ENCODE measurements around the gene CPT1C.
A peak's percentile ranks its signal among the peaks of the same experiment; 100 is the strongest.

Gene CPT1C

DNA sequence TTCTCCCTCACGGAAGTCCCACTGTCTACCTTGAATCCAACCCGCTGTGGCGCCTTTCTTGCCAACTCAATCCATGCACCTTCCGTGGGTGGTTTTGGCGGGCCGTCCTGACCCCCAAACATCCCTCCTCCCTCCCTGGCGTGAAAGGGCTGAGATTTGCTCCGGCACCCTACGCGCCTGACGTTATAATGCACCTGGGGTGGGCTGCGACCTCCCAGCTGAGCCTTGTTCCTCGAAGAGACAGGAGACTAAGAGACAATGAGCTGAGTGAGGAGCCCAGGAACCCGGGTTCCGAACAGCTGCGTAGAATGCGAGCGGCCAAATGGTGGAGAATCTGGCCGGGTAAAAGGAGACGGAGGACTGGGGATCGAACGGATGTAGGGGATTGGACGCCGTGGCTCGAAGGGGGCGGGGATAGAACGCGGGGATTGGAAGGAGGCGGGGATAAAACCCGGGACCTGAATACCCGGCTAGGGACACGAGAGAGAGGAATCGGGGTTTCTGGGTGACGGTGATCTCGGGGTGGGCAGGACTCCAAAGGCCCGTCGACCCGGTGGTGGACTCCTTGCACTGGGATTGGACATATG is at the start of gene CPT1C:
Gene CPT1C (plus strand): TSS at position 461 of the 587 bp plus-strand sequence. CDS start 1,137 bp downstream, outside the sequence.
- no peak for DNase-seq

DNA sequence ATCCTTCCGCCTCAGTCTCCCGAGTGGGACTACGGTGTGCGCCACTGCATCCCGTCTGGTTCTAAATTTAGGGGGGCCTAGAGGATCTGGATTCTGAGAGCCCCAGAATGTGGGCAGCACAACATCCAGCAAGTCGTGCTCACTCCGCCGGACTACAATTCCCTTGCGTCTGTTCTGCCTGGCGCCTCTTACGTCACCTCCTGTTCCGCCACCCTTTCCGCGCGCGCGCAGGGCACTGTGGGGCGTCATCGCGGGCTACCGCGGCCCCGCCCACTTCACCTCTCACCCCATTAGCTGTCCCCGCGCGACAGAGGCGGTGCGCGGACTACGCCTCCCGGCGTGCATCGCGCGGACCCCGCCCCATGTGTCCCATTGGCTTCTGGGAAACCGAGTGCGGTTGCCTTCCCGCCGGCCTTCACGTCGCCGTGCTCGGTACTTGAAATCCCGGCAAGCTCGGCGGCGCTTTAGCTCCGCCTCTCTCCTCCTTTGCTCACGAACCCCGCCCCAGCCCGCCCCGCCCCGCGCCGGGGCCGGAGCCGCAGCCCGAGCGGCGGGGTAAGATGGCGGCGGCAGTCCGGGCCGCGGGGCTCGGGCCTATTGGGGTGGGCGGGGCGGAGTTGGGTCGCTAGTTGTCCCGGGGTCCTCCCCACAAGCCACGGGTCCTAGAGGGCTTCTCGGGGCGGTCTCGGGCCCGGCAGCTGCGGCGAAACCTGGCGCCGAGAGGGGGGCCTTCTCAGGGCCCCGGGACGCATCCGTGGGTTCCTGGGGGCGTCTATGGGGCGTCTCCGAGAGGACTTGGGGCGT is 49.0 kb upstream of the CPT1C start, which contains the start of gene SCAF1:
Gene SCAF1 (plus strand): TSS at position 522 of the 804 bp plus-strand sequence. CDS start 2,818 bp downstream, outside the sequence.
- peak; percentile 99 for DNase-seq

DNA sequence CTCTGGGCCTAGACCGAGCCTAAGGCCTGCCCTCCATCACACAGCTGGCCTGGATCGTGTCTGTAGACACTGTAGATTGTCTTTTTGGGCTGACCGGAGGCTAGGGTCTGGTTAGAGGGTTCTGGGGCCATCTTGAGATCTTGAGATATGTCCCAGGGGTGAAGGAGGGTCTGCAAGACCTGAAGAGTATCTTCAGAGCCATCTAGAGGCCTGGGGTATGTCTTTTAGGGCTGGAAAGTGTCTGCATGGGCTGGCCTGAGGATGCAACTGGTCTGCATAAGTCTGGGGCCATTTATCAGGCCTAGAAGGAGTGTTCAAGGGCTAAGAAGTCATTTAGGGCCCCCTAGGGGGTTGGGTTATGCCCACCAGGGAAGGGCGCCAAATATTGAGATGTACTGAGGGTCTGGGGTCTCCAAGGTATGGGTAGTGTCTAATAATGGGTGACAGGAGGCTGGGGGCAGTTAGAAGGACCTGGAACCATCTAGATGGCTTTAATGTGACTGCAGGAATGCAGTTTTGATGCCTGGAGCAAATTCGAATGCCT is 48.4 kb upstream of the CPT1C start:
- DNase-seq, result no peak

DNA sequence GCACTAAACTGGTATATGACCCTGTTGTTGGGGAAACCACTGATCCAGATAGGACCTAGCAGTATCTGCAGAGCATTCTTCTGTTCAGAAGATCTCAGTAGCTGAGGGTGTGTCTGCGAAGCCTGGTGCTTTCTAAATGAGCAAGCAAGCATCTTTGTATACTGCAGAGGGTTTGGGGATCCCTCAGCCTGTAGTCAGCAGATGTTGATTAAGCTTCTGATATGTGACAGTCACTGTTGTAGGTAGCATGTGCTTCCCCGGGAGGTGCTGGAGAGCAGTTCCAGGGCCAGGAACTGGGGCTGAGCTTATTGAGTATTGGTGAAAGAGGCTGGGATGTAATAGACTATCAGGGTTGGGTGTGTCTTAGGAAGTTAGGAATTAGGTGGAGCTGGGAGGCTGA is 47.5 kb upstream of the CPT1C start:
- DNase-seq, result no peak

DNA sequence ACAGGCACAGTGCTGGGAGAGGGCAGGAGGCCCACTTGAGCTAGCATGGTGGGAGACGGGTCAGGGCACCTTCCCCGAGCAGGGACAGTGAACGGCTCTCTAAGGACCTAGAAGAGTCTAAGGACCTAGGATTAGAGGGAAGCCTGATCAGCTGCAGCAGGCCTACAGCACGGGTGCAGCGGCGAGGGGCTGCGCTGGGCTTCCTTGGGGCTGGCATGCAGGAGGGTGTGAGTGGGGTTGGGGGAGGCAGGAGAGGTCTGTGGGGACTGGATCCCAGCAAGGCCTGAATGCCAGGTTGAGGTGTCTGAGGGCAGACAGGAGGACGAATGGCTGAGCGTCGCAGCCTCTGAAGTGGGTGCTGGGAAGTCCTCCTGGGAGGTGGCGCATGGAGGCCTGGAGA is 45.3 kb upstream of the CPT1C start:
- DNase-seq, result no peak

DNA sequence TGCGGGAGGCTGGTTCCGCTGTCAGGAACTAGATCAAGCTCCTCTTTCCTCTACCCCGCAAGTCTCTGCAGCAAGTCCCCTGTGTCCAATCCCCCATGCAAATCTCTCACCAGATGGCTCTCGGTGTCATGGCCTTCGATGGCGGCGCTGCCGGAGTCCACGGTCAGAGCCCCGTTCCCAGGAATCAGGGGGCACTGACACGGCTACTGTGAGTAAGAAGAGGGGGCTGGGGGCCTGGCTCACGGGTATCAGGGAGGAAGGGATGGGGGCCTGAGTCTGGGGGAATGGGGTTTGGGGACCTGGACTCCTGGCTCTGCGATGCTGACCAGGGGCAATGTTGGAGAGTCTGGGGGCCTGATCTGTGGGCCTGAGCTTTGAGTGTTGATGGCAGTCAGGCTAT is 44.9 kb upstream of the CPT1C start:
- no peak for DNase-seq

DNA sequence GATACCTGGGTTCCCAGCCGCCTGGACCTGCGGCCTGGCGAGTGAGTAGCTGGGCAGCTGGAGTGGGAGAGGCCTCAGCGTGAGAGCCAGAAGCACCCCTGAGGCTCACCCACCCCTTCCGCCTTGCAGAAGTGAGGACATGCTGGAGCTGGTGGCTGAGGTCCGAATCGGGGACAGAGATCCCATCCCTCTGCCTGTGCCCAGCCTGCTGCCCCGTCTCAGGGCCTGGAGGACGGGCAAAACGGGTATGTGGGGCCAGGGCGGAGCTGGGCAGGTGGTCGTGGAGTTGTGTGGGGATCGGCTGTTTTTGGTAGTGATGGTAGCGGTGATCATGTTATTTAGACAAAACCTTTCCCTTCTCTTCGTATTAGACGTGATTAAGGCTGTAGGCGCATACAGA is 44.3 kb upstream of the CPT1C start:
- DNase-seq, result no peak

DNA sequence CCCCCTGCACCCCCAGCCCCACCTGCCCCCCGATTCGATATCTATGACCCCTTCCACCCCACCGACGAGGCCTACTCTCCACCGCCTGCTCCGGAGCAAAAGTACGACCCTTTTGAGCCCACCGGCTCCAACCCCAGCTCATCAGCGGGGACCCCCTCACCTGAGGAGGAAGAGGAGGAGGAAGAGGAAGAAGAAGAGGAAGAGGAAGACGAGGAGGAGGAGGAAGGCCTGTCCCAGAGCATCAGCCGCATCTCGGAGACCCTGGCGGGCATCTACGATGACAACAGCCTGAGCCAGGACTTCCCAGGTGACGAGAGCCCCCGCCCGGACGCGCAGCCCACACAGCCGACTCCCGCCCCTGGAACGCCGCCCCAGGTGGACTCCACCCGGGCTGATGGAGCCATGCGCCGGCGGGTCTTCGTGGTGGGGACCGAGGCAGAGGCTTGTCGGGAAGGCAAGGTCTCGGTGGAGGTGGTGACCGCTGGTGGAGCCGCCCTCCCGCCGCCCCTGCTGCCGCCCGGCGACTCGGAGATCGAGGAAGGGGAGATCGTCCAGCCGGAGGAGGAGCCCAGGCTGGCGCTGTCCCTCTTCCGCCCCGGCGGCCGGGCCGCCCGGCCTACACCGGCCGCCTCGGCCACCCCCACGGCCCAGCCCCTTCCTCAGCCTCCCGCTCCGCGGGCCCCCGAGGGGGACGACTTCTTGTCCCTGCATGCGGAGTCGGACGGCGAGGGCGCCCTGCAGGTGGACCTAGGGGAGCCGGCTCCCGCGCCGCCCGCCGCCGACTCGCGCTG is 39.7 kb upstream of the CPT1C start:
- DNase-seq, result no peak

DNA sequence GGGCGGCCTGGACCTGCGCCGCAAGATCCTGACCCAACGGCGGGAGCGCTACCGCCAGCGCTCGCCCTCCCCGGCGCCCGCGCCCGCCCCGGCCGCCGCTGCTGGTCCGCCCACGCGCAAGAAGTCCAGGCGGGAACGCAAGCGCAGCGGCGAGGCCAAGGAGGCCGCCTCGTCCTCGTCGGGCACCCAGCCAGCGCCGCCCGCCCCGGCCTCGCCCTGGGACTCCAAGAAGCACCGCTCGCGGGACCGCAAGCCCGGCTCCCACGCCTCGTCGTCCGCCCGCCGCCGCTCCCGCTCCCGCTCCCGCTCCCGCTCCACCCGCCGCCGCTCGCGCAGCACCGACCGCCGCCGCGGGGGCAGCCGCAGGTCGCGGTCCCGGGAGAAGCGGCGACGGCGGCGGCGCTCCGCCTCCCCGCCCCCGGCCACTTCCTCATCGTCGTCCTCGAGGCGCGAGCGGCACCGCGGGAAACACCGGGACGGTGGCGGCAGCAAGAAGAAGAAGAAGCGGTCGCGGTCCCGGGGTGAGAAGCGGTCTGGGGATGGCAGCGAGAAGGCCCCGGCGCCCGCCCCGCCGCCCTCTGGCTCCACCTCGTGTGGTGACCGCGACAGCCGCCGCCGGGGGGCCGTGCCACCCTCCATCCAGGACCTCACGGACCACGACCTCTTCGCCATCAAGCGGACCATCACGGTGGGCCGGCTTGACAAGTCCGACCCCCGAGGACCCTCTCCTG is 38.9 kb upstream of the CPT1C start:
- no peak for DNase-seq

DNA sequence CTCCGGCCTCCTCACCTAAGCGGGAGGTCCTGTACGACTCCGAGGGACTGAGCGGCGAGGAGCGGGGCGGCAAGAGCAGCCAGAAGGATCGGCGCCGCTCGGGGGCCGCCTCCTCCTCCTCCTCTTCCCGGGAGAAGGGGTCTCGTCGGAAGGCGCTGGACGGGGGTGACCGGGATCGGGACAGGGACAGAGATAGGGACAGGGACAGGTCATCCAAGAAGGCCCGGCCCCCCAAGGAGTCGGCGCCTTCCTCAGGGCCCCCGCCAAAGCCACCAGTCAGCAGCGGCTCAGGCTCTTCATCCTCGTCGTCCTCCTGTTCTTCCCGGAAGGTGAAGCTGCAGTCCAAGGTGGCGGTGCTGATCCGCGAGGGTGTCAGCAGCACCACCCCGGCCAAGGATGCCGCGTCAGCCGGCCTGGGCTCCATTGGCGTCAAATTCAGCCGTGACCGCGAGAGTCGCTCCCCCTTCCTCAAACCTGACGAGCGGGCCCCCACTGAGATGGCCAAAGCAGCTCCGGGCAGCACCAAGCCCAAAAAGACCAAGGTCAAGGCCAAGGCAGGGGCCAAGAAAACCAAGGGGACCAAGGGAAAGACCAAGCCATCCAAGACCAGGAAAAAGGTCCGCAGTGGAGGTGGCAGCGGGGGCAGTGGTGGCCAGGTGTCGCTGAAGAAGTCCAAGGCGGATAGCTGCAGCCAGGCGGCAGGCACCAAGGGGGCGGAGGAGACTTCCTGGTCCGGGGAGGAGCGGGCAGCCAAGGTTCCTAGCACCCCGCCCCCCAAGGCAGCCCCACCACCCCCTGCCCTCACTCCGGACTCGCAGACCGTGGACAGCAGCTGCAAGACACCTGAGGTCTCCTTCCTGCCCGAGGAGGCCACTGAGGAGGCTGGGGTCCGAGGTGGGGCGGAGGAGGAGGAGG is 38.1 kb upstream of the CPT1C start:
- DNase-seq, result no peak

DNA sequence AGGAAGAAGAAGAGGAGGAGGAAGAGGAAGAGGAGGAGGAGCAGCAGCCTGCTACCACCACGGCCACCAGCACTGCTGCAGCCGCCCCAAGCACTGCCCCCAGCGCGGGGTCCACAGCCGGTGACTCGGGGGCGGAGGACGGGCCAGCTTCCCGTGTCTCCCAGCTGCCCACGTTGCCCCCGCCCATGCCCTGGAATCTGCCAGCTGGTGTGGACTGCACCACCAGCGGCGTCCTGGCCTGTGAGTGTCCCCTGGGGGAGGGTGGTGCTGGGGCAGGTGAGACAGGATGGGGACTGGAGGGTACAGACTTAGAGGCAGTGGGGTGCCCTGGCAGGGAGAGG is 37.5 kb upstream of the CPT1C start:
- DNase-seq, result no peak

DNA sequence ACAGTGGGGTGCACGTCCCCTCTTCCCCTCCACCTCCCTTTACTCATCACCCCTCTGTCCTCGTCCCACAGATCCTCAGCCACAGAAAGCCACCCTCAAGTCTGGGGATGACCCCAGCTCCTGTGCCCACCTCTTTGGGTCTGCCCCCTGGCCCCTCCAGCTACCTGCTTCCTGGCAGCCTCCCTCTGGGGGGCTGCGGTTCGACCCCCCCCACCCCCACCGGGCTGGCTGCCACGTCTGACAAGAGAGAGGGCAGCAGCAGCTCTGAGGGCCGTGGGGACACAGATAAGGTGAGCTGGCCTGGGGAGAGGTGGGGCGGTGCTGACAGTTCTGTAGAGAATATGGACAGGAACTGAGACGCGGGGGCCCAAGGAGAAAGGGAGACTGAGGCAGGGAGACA is 36.3 kb upstream of the CPT1C start:
- DNase-seq, result no peak

DNA sequence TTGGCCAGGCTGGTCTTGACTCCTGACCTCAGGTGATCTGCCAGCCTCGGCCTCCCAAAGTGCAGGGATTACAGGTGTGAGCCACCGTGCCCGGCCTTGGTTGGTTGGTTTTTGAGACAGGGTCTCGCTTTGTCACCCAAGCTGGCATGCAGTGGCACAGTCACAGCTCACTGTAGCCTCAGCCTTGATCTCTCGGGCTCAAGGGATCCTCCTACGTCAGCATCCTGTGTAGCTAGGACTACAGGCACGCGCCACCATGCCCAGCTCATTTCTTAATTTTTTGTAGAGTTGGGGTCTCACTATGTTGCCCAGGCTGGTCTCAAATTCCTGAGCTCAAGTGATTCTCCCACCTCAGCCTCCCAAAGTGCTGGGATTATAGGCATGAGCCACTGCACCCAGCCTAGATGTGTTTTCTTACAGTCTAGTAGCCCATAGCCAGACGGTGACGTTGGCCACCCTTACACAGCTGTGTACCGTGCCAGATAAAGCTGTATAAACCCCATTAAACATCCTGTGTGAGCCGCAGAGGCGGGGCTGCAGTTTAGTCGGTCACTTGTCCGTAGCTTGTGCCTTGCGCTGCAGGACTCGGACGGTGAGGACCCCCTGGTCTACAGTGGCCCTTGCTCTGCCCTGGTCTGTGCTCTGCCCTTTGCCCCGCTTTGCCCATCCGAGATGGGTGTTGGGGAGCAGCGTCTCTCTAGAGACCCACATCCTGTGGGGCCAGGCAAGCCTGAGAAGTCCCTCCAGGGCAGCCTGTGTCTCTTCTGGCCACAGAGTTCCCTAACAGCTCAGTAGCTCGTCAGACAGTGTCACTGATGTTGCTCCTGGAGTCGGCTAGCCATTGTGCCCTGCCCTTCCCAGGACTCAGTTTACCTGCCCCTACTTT is 35.1 kb upstream of the CPT1C start:
- DNase-seq, result no peak

DNA sequence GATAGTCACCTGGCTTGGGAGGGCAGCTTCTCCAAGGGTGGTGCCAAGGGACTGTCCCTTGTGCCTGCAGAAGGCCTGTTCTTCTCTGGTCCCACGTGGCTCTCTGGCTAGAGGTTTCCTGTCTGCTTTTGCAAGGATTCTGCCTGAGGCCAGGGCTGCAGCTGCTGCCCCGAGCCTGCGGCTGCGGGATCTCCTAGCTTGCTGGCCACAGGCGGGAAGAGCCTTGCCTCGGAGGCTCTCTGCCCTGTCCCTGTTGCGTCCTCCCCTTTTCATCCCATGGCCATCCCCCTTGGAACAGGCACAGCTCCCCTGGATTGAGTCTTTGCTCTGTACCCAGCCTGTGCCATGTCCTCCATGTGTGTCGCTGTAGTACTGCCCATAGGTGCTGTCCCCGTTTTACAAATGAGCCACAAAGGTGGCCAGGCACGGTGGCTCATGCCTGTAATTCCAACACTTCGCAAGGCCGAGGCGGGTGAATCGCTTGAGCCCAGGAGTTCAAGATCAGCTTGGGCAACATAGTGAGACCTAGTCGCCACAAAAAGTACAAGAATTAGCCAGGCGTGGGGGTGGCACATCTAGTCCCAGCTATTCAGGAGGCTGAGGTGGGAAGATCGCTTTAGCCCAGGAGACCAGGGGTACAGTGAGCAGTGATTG is 34.3 kb upstream of the CPT1C start:
- DNase-seq, result no peak

DNA sequence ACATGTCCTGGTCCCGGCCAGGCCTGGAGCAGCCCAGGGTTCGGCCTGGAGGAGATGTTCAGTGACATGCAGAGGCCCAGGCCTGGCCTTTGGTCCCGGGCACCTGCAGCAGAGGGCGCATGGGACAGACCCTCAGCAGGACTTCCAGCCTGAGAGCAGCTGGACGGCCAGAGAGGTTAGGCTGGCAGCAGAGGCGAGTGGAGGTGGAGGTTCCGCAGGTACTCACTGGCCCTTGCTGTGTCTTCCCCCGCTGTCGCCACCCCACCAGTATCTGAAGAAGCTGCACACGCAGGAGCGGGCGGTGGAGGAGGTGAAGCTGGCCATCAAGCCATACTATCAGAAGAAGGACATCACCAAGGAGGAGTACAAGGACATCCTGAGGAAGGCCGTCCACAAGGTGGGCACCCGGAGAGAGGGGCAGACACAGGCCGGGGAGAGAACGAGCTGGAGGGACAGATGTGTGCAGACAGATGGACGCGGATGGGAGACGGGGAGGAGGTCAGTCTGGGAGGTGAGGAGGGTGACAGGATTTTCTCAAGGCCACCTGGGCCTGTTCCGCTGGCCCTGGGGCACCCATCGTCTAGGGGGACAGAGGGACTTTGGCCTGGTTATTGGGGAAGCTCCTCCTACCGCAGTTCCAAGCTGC is 33.3 kb upstream of the CPT1C start:
- DNase-seq, result no peak

DNA sequence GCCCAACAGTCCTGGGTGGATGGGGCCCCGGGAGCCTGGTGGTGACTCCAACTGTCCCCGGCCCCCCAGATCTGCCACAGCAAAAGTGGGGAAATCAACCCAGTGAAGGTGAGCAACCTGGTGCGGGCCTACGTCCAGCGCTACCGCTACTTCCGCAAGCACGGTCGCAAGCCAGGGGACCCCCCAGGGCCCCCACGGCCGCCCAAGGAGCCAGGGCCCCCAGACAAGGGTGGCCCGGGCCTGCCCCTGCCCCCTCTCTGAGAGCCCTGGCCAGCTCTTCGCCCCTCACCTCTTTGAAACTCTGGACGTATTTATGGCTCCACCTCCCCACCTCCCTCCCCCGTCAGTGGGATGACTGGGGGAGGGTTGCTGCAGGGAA is 32.8 kb upstream of the CPT1C start:
- DNase-seq, result no peak

DNA sequence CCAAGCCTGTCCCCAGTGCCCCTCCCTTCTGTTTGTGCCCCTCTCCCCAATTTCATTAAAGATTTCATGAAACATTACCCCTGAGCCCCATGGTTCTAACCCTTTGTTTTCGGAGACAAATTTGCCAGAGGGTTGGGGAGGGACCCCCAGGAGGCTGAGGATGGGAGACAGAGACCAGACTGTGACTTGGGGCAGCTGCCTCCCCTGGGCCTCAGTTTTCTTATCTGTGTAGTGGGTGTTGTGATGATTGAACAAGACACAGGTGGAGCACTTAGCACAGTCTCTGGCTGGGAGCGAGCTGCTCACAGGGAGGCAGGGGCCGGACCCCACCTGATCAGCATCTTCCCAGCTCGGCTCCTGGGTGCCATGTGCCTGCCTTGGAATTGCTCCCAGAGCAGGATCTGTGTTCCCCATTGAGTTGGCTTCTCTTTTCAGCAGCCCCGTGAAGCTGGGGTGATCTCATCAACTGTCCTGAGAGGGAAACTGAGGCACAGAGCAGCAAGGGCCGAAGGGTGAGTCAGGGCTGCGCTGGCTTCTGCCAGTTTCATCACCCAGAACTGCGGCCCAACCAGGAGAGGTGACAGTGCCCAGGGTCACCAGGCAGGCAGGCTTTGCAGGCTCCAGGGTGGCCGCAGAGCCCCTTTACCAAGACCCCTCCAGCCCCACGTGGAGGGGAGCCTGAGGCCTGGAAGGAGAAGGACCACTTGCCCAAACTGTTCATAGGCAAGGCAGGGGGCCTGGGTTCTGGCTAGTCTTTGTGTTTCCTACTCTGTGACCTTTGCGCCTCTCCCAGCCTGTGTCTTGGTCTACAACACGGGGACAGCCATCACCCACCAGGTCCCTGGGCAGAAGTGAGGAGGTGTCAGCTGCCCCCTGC is 32.1 kb upstream of the CPT1C start:
- no peak for DNase-seq

DNA sequence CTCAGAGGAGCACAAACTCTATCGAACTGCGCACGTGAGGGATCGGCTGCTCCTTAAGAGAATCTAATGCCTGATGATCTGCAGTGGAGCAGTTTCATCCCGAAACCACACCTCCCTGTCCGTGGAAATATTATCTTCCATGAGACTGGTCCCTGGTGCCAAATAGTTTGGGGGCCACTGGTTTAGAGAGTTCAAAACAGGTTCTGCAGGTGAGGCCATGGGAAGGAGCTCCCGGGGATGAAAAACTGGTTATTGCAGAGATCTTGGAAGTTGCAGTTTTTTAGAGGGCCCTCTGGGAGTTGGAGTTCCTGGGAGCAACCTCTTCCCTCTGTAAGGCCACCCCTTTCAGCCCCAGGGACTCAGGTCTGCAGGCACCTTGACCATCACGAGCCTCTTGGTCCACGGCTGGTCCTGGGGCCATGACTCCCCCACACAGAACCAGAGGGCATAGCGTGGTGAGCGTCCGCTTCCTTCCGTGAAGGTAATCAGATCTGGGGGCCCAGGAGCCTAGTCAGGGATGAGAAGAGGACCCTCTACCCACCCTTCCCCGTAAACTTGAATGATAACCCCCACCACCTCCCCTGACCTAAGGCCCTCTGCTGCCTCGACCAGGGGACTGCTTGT is 30.5 kb upstream of the CPT1C start:
- no peak for DNase-seq

Measured in GOT3 (cell line).